T follicular helper cell (primary cell): ENCODE data around the gene CNRIP1.

ENCODE experiments used
- DNase-seq: peaks from one replicate; pipeline ENCODE4 v3.0.0-alpha.2; 2020; ENCODE audit warnings: low read depth

CNRIP1 gene

DNA sequence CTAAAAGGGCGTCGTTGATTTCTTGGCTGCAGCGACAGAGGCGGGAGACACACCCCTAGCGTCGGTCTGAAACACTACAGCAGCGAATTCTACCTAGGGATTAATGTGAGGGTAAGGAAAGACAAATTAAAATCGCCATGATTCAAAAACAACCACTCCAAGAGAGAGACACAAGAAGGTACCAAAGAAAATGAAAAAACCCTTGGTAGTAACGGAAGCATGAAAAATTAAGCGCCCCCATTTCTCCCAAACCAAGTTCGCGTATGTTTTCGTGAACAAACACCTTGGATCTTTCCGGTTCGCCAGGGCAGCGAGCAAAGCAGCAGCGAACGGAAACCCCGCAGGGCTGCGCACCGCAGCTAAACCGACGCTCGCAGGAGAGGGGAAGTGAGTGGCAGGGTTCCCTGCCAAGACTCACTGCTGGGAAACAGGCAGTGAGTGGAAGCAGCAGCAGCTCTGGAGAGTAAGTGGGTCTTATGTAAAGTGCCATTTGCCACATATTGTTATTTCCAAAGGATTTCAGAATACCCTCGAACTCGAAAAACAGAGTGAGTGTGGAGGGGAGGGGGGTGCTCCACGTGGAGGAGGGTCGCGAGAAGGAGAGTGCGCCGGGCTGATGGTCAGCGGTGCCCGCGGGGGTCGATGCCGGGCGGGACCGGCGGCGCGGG lies 68.4 kb downstream of the CNRIP1 start:
- peak; percentile 71 for DNase-seq

DNA sequence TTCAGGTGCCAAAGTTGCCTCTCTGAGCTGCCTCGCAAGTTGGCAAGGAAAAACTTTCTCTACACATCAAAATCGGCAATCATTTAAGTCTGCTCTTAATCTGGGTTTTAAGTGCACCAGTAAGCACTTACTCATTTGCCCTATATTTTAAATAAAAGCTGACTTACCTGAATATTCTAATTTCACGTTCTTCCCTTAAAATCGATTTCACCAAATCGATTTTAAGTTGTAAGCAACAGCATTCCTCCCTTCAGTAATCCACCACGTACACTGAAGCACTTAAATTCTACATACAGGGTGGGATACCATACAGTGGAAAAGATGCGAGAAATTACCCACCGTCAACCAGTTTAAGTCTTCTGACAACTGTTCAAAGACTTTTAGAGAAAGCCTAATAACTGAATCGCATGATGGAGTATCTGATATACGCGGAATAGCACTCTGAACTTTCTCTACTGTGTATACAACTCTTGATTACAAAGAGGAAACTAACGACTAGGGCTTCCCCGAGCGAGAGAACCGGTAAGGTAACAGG lies 69.0 kb downstream of the CNRIP1 start:
- no peak for DNase-seq

DNA sequence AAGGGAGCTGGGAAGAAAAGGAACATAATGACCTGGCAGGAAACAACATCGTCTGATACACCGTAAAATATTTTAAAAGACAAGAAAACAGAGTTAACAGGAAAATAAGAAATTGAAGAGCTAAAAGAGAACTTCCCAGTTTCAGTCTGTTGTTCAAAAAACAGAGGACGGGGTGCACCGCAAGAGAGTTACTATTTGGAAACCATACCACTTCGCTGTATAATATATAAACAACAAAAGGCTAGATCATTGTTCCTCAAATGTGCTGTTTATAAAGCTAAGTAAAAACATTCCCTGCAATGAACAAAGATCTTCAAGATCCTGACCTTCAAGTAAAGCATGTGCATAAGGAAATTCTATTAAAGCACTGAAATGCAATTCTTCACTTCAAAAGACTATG lies 69.6 kb downstream of the CNRIP1 start:
- DNase-seq, result no peak

DNA sequence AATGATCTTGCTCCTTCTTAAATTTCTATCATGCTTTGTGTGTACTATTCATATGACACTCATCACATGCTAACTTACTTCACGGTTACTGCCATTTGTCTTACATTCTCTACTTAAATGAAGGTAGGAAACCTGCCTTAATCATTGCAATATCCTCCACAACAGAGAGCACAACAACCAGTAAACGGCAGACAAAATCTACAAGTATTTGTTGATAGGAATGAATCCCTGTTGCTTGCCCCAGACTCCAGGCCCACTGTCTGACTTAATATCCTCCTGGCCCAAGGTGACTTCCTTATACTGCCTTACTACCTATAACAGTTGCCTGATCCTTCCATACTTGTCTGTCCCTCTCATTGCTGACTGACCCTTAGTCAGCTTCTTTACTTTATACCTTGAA lies 70.9 kb downstream of the CNRIP1 start:
- DNase-seq, result no peak

DNA sequence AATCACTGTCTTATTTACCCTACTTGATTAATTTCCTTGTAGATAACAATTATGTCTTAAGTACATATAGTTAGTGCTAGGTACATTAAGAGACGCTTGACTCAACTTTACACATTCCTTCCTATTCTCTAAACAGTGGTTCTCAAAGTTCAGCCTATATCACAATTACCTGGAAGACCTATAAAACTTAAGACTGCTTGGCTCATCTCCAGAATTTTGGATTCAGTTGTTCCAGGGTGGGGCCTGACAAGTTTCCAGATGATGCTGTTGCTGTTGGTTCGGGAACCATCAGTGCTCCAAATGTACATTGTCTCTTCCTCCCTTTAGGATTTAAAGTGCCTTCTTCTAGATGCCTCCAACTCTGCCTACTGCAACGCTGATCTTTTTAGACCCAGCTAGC lies 71.4 kb downstream of the CNRIP1 start:
- no peak for DNase-seq

DNA sequence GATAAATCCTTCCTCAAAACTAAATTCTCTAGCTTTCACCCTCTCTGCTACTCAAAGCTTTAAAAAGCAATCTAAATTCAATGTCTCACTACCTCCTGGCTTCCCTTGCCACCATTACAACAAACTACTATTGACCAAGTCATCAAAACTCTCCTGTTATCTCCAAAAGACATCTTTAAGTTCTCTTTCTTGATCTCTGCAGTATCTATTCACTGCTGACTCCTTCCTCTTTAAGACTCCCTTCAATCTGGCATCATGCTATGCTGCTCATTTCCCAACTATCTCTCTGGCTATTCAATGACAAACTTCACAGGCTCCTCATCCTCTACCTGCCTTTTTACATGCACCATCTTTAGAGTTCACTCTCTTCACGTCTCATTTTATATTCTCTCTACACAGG lies 73.4 kb downstream of the CNRIP1 start:
- DNase-seq, result no peak

DNA sequence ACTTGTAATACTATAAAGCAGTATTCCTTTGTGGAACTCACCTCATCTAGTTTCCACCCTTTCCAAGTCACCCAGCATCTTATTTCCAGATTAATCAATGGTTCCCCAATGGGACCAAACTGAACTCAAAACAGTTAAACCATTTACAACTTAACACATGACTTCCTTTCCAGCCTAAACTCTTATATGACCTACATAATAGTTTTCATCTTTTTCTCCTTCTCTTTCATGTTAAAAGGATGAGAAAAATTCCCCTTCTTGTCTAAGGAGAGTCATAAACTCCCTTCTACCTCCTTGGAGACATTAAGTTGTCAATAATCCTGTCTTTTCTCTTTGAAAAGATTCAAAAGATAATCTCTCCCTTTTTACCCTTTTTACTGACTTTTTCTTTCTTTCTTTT lies 74.1 kb downstream of the CNRIP1 start:
- no peak for DNase-seq

DNA sequence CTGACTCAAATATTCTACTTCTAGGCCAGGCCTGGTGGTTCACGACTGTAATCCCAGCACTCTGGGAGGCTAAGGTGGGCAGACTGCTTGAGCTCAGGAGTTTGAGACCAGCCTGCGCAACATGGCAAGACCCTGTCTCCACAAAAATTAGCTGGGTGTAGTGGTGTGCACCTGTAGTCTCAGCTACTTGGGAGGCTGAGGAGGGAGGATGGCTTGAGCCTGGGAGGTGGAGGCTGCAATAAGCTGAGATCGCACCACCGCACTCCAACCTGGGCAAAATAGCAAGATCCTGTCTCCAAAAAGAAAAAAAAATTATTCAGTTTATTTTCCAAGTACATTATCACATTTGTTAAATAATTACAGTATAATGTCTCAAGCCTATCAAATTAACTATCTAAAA lies 74.7 kb downstream of the CNRIP1 start:
- DNase-seq, result no peak

DNA sequence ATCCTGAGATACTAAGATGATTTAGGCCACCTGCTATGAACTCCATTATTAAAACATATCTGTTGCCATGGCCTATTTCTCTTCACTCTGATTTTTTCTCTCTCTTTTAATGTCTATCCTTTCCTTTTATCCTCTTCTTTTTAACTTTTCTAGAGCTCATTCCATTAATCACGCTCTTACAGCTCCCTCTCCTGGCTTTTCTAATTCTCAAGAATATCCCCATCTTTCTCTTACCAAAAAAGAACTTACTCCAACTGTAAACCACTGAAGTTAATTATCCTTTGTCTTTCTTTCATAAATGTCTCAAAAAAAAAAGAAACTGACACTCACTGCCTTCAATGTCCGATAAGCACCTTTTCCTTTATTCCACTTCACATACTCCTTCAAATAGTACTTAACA lies 75.3 kb downstream of the CNRIP1 start:
- no peak for DNase-seq
